Thymus (tissue), 11 donors: ENCODE data around the gene ZNF763. TPM values are rescaled to one million over a fixed set of nuclear protein-coding genes. Genes with fewer than 3 reads are reported as not detected.

ENCODE experiments used
- DNase-seq, 9 donors: peaks; one replicate each; pipeline ENCODE4 v3.0.0-alpha.2; 2013; ENCODE audit warnings: low spot score in 9 of 9, low read depth in 6 of 9, missing footprints in 1 of 9
- H3K27ac ChIP-seq, 2 donors: one replicate each; pipeline ENCODE4 v1.5.1; 2013; ENCODE audit warnings: control low read depth in 1 of 2, low read depth in 1 of 2, low read length in 1 of 2, mild to moderate bottlenecking in 1 of 2, moderate library complexity in 1 of 2
- H3K27me3 ChIP-seq, 2 donors: one replicate each; pipeline ENCODE4 v1.5.1; 2013; ENCODE audit warnings: low read length in 1 of 2; ENCODE audit not compliant: control insufficient read depth in 2 of 2, insufficient read depth in 1 of 2
- H3K36me3 ChIP-seq, 2 donors: one replicate each; pipeline ENCODE4 v1.5.1; 2013; ENCODE audit warnings: low read length in 1 of 2, mild to moderate bottlenecking in 1 of 2, moderate library complexity in 1 of 2; ENCODE audit not compliant: control insufficient read depth in 2 of 2, insufficient read depth in 2 of 2
- H3K4me1 ChIP-seq, 2 donors: one replicate each; pipeline ENCODE4 v1.5.1; 2013; ENCODE audit warnings: low read length in 2 of 2; ENCODE audit not compliant: control insufficient read depth in 2 of 2, insufficient read depth in 2 of 2
- H3K4me3 ChIP-seq, 2 donors: one replicate each; pipeline ENCODE4 v1.5.1; 2013; ENCODE audit warnings: low read length in 2 of 2, control low read depth in 1 of 2, mild to moderate bottlenecking in 1 of 2
- H3K9me3 ChIP-seq, 2 donors: one replicate each; pipeline ENCODE4 v1.5.1; 2013; ENCODE audit warnings: low read length in 1 of 2, mild to moderate bottlenecking in 1 of 2; ENCODE audit not compliant: control insufficient read depth in 2 of 2, insufficient read depth in 1 of 2
- WGBS: extraction: QIAGEN DNeasy Blood & Tissue Kit; methylation state at CpG from one replicate; pipeline ENCODE4 v1.1.7; 2013; 5-methylcytosine and 5-hydroxymethylcytosine counted together
- polyA plus RNA-seq: library from polyadenylated mRNA; stranded (reverse); fragments of 200-250 nt; gene quantifications from one replicate; pipeline ENCODE4 v1.2.3, GENCODE V29; 2013
- total RNA-seq: library from RNA; stranded (reverse); fragments of 120-200 nt; gene quantifications from one replicate; pipeline ENCODE4 v1.2.4, GENCODE V29; 2013
- donor health status: healthy.

ZNF763 gene
- total and polyA plus RNA-seq, 2 donors = 4.4 to 9.9 TPM

DNA sequence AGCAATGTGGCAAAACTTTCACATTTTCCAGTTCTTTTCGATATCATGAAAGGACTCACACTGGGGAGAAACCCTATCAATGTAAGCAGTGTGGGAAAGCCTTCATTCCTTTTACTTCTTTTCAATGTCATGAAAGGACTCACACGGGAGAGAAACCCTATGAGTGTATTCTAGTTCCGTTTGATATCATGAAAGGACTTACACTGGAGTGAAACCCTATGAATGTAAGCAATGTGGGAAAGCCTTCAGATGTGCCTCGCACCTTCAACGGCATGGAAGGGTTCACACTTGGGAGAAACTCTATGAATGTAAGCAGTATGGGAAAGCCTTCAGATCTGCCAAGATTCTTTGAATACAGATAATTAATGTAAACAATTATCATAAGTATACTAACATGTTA is 14.5 kb upstream of the ZNF763 start:
- H3K27ac ChIP-seq = no peak overlapping the region
- no peak for DNase-seq
- peaks cover 42 to 50% of the 10 kb centered on the region in 2 donors for H3K36me3 ChIP-seq
- H3K9me3 ChIP-seq = peaks cover 35 to 62% of the 10 kb centered on the region in 2 donors
- no peaks in the 10 kb centered on the region for H3K27me3 ChIP-seq
- no peaks in the 10 kb centered on the region for H3K4me1 ChIP-seq
- 97% methylated on average over 5 of the region's 5 CpGs for WGBS
- no peak overlapping the region for H3K4me3 ChIP-seq

GRCh38 chr19:11963566-11964355 is 1.1 kb upstream of the ZNF763 start:
- Histone ChIP-seq H3K27ac (peak overlapping the region; percentile 93 to 99), H3K27me3 (no peaks in the 10 kb centered on the region), H3K36me3 (no peaks in the 10 kb centered on the region), H3K9me3 (no peaks in the 10 kb centered on the region), H3K4me1 (peaks cover 8 to 16% of the 10 kb centered on the region in 2 donors), H3K4me3 (peak overlapping the region in 1 of 2 donors; percentile 4)
- peak; percentile 58 to 88 (median 69) for DNase-seq
- 57% methylated on average over 26 of the region's 26 CpGs for WGBS

DNA sequence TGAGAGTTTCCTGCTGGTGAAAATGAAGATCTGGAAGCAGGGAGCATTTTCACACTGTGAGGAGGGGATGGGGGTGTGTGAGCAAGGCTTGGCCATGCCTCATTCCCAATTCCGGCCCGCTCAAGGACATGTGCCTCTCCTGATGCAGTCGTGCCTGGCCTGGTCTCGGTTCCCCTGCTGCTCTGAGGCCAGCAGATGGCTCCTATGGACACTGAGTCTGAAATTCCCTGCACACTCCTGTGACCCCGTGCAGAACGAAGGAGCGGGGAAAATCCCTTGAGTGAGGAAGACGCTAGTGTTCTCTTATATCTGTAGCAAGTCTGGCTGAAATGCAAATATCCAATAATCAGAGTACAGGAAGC is 363 bp upstream of the ZNF763 start:
- Histone ChIP-seq H3K36me3 (no peaks in the 10 kb centered on the region), H3K4me1 (peaks cover 8 to 16% of the 10 kb centered on the region in 2 donors), H3K9me3 (no peaks in the 10 kb centered on the region), H3K27ac (peak overlapping the region; percentile 93 to 99), H3K27me3 (no peaks in the 10 kb centered on the region), H3K4me3 (peak overlapping the region; percentile 82 to 84)
- 19% methylated on average over 8 of the region's 8 CpGs for WGBS
- no peak for DNase-seq

DNA sequence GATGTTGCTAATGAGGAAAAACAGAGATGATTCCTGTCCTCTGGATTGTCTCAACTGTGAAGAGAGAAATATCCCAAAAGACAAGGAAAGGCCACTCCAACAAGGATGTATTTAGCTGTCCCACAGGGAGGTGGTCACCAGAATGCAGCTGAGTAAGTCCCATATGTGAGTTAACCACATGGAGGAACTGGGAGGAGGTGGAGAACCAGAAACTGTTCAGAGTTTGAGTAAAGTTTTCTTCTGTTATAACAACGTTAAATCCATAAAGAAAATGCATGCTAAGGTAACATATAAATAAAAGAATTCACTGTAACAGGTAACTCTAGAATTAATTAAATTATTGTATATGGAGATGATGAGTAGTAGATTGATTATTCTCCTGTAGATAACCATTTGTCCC is 5.3 kb downstream of the ZNF763 start:
- H3K27me3 ChIP-seq = no peaks in the 10 kb centered on the region
- 96% methylated on average over 1 of the region's 1 CpG for WGBS
- peaks cover 0 to 3% of the 10 kb centered on the region in 2 donors for H3K9me3 ChIP-seq
- no peak overlapping the region for H3K27ac ChIP-seq
- H3K4me3 ChIP-seq = no peak overlapping the region
- no peak for DNase-seq
- H3K36me3 ChIP-seq = peaks cover 0 to 3% of the 10 kb centered on the region in 2 donors
- H3K4me1 ChIP-seq = peaks cover 0 to 5% of the 10 kb centered on the region in 2 donors

- Histone ChIP-seq H3K36me3 (peaks cover 0 to 6% of the 10 kb centered on the region in 2 donors), H3K4me3 (no peak overlapping the region), H3K9me3 (peaks cover 2 to 11% of the 10 kb centered on the region in 2 donors), H3K27me3 (no peaks in the 10 kb centered on the region), H3K4me1 (no peaks in the 10 kb centered on the region), H3K27ac (no peak overlapping the region)
- DNase-seq = no peak
- WGBS = 98% methylated on average over 2 of the region's 2 CpGs
Observed at GRCh38 chr19:11971041-11971440, 6.2 kb downstream of the ZNF763 start.

DNA sequence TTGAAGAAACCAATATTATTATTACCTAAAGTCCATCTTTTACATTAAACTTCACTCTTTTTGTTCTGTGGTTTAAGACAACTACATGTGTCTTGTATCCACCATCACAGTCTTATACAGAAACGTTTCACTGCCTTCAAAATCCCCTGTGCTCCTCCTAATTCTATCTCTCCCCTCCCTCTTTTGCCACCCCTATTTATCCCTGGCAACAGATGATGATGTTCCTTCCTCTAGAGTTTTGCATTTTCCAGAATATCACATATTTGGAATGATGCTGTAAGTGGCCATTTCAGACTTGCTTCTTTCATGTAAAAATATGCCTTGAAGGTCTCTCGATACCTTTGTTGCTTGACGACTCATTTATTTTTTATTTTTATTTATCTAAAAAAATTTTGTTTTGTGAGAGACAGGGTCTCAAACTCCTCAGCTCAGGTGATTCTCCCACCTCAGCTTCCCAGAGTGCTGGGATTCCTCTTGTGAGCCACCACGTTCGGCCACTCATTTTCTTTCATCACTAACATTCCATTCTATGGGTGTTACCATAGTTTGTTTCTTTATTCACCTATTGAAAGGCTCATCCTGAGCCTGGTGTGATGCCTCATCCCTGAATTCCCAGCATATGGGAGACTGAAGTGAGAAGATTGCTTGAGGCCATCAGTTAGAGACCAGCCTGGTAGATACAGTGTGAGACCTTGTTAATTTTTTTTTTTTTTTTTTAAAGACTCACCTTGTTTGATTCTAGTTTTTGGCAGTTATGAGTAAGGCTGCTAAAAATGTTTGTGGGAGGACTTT is 8.4 kb downstream of the ZNF763 start:
- Histone ChIP-seq H3K4me1 (no peaks in the 10 kb centered on the region), H3K36me3 (peaks cover 3 to 15% of the 10 kb centered on the region in 2 donors)
- WGBS = 95% methylated on average over 5 of the region's 5 CpGs

DNA sequence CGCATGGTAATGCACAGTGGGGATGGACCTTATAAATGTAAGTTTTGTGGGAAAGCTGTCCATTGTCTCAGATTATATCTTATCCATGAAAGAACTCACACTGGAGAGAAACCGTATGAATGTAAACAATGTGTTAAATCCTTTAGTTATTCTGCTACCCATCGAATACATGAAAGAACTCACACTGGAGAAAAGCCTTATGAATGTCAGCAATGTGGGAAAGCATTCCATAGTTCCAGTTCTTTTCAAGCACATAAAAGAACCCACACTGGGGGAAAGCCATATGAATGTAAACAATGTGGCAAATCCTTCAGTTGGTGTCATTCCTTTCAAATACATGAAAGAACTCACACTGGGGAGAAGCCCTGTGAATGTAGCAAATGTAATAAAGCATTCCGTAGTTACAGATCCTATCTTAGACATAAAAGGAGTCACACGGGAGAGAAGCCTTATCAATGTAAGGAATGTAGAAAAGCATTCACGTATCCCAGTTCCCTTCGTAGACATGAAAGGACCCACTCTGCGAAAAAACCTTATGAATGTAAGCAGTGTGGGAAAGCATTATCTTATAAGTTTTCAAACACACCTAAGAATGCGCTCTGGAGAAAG is 13.8 kb downstream of the ZNF763 start:
- Histone ChIP-seq H3K36me3 (peaks cover 5 to 20% of the 10 kb centered on the region in 2 donors), H3K27ac (no peak overlapping the region), H3K4me1 (no peaks in the 10 kb centered on the region), H3K9me3 (peaks cover 20 to 47% of the 10 kb centered on the region in 2 donors), H3K27me3 (no peaks in the 10 kb centered on the region), H3K4me3 (no peak overlapping the region)
- no peak for DNase-seq
- WGBS = 97% methylated on average over 9 of the region's 9 CpGs

More for the DNA sequence above, 8.4 kb downstream of the ZNF763 start:
- no peak for DNase-seq
- Histone ChIP-seq H3K4me3 (no peak overlapping the region), H3K27ac (no peak overlapping the region), H3K9me3 (peaks cover 4 to 20% of the 10 kb centered on the region in 2 donors), H3K27me3 (no peaks in the 10 kb centered on the region)

GRCh38 chr19:11979527-11979926 is 14.7 kb downstream of the ZNF763 start:
- Histone ChIP-seq H3K9me3 (peaks cover 20 to 47% of the 10 kb centered on the region in 2 donors), H3K4me3 (no peak overlapping the region)

GRCh38 chr19:11982526-11982925 is 17.7 kb downstream of the ZNF763 start:
- DNase-seq = no peak
- WGBS = 97% methylated on average over 4 of the region's 4 CpGs
- H3K4me3 ChIP-seq = no peak overlapping the region
- peaks cover 5 to 13% of the 10 kb centered on the region in 2 donors for H3K36me3 ChIP-seq
- peaks cover 16 to 43% of the 10 kb centered on the region in 2 donors for H3K9me3 ChIP-seq
- no peak overlapping the region for H3K27ac ChIP-seq
- H3K4me1 ChIP-seq = peaks cover 2 to 3% of the 10 kb centered on the region in 2 donors
- H3K27me3 ChIP-seq = no peaks in the 10 kb centered on the region

More at GRCh38 chr19:11979527-11979926, 14.7 kb downstream of the ZNF763 start:
- 96% methylated on average over 4 of the region's 4 CpGs for WGBS
- H3K36me3 ChIP-seq = peaks cover 5 to 20% of the 10 kb centered on the region in 2 donors
- H3K4me1 ChIP-seq = no peaks in the 10 kb centered on the region
- no peaks in the 10 kb centered on the region for H3K27me3 ChIP-seq
- DNase-seq = no peak
- H3K27ac ChIP-seq = no peak overlapping the region
